NOMO-1 treated with DMSO at 0.1 percent for 48 hours (cell line): ENCODE data around the gene UNC5A.

Source experiments
- DNase-seq: peaks from one replicate; lab custom pipeline; 2025; ENCODE audit not compliant: unreplicated experiment; lab: John Stamatoyannopoulos, UW

The UNC5A gene

DNA sequence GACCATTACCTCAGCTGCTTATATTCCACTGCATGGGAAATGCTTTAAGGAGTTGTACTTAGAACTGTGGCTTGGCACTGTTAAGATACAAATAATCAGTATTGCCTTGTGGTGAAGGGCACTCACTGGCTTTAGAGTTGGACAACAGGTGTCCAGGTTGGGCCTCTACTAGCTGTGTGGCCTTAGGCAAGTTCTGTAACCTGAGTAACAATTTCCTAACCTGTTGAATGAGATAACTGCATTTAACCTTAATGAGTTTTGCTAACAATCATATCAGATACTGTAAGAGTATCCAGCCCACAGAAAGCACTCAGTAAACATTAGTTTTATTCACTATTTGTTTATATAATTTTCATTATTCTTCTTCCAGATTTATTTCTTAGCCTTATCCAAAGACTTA is 106.0 kb downstream of the UNC5A start:
- DNase-seq, result no peak

DNA sequence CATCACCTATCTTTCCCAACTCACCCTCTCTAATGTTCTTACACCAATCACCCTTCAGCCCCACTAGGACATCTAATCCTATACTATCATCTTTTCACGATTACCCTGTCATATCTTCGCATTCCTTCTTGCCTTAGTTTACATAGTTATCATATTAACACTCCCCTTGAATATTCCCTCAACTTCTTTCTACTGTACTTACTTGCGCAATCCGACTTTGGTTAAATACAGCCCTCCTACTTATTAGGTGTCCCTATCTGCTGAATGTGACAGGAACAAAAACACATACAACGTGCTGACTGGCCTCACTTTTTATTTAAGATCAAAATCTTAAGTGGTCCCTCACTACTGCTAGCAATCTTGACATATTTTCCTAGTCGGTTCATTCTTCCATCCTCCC is 108.3 kb downstream of the UNC5A start:
- no peak for DNase-seq

DNA sequence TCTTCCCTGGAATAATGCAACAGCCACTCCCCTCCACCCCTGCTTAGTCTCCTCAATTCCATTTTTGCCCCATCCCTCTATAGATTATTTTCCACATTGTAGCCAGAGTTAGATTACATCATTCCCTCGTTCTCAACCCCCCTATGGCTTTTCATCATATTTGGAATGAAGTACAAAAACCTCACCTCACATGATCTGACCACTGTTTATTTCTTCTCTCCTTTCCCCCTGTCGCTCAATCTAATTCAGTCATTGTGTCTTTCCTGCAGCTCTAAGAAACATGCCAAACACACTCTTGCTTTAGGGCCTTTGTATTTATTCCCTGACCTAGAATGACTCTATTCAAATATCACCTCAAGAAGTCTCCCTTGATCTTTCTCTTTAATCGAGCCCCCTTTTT is 111.4 kb downstream of the UNC5A start:
- DNase-seq, result no peak

DNA sequence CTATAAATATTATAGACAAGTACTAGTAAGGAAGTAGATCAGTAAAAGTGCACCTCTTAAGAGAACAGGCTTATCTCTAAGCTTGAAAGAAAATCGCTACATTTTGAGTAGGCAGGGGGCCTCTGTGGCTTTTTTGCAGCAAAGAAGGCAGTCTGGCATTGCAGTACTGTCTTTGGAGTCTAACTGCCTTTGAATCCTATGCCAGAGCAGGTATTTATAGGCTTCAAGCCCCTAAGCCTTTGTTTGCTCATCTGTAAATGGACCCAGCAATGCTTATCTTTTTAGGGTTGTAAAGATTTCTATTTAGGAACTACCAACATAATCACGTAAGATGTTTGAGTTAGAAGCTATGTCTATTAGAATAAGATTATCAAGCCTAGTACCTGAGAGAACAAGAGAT is 112.5 kb downstream of the UNC5A start:
- no peak for DNase-seq

DNA sequence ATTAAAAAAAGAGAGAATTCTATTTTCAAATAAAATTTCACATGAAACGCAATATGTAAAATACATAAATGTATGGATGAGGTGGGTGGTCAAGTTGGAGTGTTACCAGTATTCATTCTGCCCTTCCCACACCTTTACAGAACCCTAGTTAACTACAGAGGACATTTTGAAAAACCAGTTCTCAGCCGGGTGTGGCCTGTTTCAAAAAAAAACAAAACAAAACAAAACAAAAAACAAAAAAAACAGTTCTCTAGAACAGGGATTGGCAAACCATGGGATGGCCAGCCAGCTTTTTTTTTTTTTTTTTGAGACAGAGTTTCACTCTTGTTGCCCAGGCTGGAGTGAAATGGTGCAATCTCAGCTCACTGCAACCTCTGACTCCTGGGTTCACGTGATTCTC is 117.2 kb downstream of the UNC5A start:
- no peak for DNase-seq

- no peak for DNase-seq
Observed at GRCh38 chr5:176929654-176930053, 119.3 kb downstream of the UNC5A start.
